ENCODE measurements around the gene TMPRSS12.

- TF ChIP-seq CTCF (IDR thresholded peaks at IDR 0.05) (no peak), POLR2A (IDR thresholded peaks at IDR 0.05) (no peak), POLR2AphosphoS5 (IDR thresholded peaks at IDR 0.05) (no peak), EP300 (IDR thresholded peaks at IDR 0.05) (no peak)
Measured at GRCh38 chr12:50894241-50894640, 51.5 kb downstream of the TMPRSS12 start.

Measured in gastroesophageal sphincter (tissue), 3 donors.